Measurements from ENCODE around the gene ING3.

- TF ChIP-seq, protein P1, sequence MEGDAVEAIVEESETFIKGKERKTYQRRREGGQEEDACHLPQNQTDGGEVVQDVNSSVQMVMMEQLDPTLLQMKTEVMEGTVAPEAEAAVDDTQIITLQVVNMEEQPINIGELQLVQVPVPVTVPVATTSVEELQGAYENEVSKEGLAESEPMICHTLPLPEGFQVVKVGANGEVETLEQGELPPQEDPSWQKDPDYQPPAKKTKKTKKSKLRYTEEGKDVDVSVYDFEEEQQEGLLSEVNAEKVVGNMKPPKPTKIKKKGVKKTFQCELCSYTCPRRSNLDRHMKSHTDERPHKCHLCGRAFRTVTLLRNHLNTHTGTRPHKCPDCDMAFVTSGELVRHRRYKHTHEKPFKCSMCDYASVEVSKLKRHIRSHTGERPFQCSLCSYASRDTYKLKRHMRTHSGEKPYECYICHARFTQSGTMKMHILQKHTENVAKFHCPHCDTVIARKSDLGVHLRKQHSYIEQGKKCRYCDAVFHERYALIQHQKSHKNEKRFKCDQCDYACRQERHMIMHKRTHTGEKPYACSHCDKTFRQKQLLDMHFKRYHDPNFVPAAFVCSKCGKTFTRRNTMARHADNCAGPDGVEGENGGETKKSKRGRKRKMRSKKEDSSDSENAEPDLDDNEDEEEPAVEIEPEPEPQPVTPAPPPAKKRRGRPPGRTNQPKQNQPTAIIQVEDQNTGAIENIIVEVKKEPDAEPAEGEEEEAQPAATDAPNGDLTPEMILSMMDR (IDR thresholded peaks at IDR 0.05): no peak
- no peak for TF ChIP-seq POLR2AphosphoS5 (IDR thresholded peaks at IDR 0.05)
Observed at GRCh38 chr7:120987280-120987679, 36.7 kb downstream of the ING3 start.
